B cell (primary cell): ENCODE data around the gene LENG8. TPM values are rescaled to one million over a fixed set of nuclear protein-coding genes. Genes with fewer than 3 reads are reported as not detected.
A peak's percentile ranks its signal among the peaks of the same experiment; 100 is the strongest.

ENCODE experiments used
- ATAC-seq: fragments of 200-7000 bp; cut with Tn5 transposase; one replicate; pipeline ENCODE4 v1.10.0; 2021; ENCODE audit warnings: low read depth, mild to moderate bottlenecking, moderate number of reproducible peaks, moderate library complexity
- CTCF ChIA-PET: fragments of 350-600 bp; sonication (Branson Sonifier 250); formaldehyde crosslinking; loops from one replicate; lab custom pipeline; 2021; ENCODE audit warnings: antibody characterized with exemption, inconsistent platforms; lab: Charles Lee
- POLR2A ChIA-PET: fragments of 350-600 bp; sonication (Branson Sonifier 250); formaldehyde crosslinking; loops from one replicate; lab custom pipeline; 2021; ENCODE audit warnings: antibody characterized with exemption; lab: Charles Lee
- DNase-seq: peaks from one replicate; pipeline ENCODE4 v3.0.0; 2013
- H2AFZ ChIP-seq: 2 replicates; pipeline ENCODE4 v1.6.1; 2012; ENCODE audit warnings: mild to moderate bottlenecking, low read depth, low read length; ENCODE audit not compliant: insufficient read depth, poor library complexity, severe bottlenecking
- H3K27ac ChIP-seq, 2 donors: 1 replicate in 1 of 2; 2 replicates in 1 of 2; pipeline ENCODE4 v1.5.1; 2012 to 2013; ENCODE audit warnings: low read length in 2 of 2, mild to moderate bottlenecking in 2 of 2, moderate library complexity in 1 of 2
- H3K27me3 ChIP-seq, 4 experiments: fragments of 200-600 bp in 1 of 4; sonication (generic) in 1 of 4; replicated peaks in 1 of 4; 1 replicate in 2 of 4; 2 replicates in 2 of 4; pipeline versions ENCODE4 v1.6.1 to v1.7.0; 2013 to 2016; ENCODE audit warnings: low read length in 3 of 4, mild to moderate bottlenecking in 2 of 4, mixed read lengths in 1 of 4, moderate library complexity in 1 of 4; ENCODE audit not compliant: insufficient read depth in 4 of 4, control insufficient read depth in 3 of 4; ENCODE audit errors: control extremely low read depth in 1 of 4
- H3K36me3 ChIP-seq, 2 experiments: replicated peaks in 1 of 2; 1 replicate in 1 of 2; 2 replicates in 1 of 2; pipeline versions ENCODE4 v1.6.1 to v1.7.1; 2013; ENCODE audit warnings: low read length in 1 of 2; ENCODE audit not compliant: insufficient read depth in 2 of 2, control insufficient read depth in 1 of 2; ENCODE audit errors: control extremely low read depth in 1 of 2, extremely low read depth in 1 of 2
- H3K4me1 ChIP-seq, 2 donors: fragments of 200-600 bp in 1 of 2; sonication (generic) in 1 of 2; 1 replicate in 1 of 2; 2 replicates in 1 of 2; pipeline versions ENCODE4 v1.5.1 to v1.6.1; 2013 to 2017; ENCODE audit warnings: low read length in 2 of 2; ENCODE audit not compliant: control insufficient read depth in 2 of 2, insufficient read depth in 2 of 2
- H3K4me2 ChIP-seq: replicated peaks from 2 replicates; pipeline ENCODE3; 2012; ENCODE audit warnings: mild to moderate bottlenecking, low read depth, low read length; ENCODE audit not compliant: poor library complexity, severe bottlenecking
- H3K4me3 ChIP-seq, 5 experiments: fragments of 200-600 bp in 1 of 5; sonication (generic) in 1 of 5; 1 replicate in 3 of 5; 2 replicates in 2 of 5; pipeline versions ENCODE4 v1.5.1 to v1.7.0; 2011 to 2016; ENCODE audit warnings: low read length in 4 of 5, mild to moderate bottlenecking in 4 of 5, low read depth in 2 of 5, control low read depth in 1 of 5, moderate library complexity in 1 of 5; ENCODE audit not compliant: insufficient read depth in 1 of 5; ENCODE audit errors: control extremely low read depth in 1 of 5, extremely low read depth in 1 of 5
- H3K79me2 ChIP-seq: fragments of 200-600 bp; sonication (generic); one replicate; pipeline ENCODE4 v1.6.0; 2016; ENCODE audit warnings: low read length; ENCODE audit not compliant: control insufficient read depth, insufficient read depth
- H3K9ac ChIP-seq: fragments of 200-600 bp; sonication (generic); 2 replicates; pipeline ENCODE4 v1.6.1; 2017; ENCODE audit warnings: mild to moderate bottlenecking, low read length, moderate library complexity
- H3K9me3 ChIP-seq, 3 donors: one replicate each; pipeline versions ENCODE4 v1.6.1 to v1.7.1; 2013; ENCODE audit warnings: low read length in 2 of 3; ENCODE audit not compliant: control insufficient read depth in 2 of 3, insufficient read depth in 1 of 3; ENCODE audit errors: control extremely low read depth in 1 of 3
- H4K20me1 ChIP-seq: 2 replicates; pipeline ENCODE4 v1.6.0; 2012; ENCODE audit warnings: mild to moderate bottlenecking, low read length; ENCODE audit not compliant: insufficient read depth, control insufficient read depth, poor library complexity, severe bottlenecking
- H3K27ac Mint-ChIP-seq: one replicate; pipeline ENCODE4 v1.8.0; 2021; ENCODE audit warnings: mixed read lengths
- H3K27me3 Mint-ChIP-seq: one replicate; pipeline ENCODE4 v1.8.0; 2021; ENCODE audit warnings: mixed read lengths
- H3K4me1 Mint-ChIP-seq: one replicate; pipeline ENCODE4 v1.8.0; 2021; ENCODE audit warnings: mixed read lengths
- H3K4me3 Mint-ChIP-seq: one replicate; pipeline ENCODE4 v1.8.0; 2021; ENCODE audit warnings: mixed read lengths
- H3K9me3 Mint-ChIP-seq: one replicate; pipeline ENCODE4 v1.8.0; 2022; ENCODE audit warnings: mixed read lengths; ENCODE audit not compliant: insufficient read depth
- CTCF ChIP-seq: fragments of 200-600 bp; IDR thresholded peaks from one replicate; pipeline ENCODE4 v1.8.0; 2022; ENCODE audit warnings: antibody characterized with exemption, mild to moderate bottlenecking
- EZH2 ChIP-seq: IDR thresholded peaks from 2 replicates; pipeline ENCODE4 v1.6.1; 2012; ENCODE audit warnings: borderline replicate concordance, low read depth, mild to moderate bottlenecking, moderate library complexity, low read length; ENCODE audit not compliant: insufficient read depth, poor library complexity, severe bottlenecking
- WGBS: methylation state at CpG from one replicate; pipeline ENCODE4 v1.1.5; 2013; ENCODE audit warnings: missing lambda C conversion rate; ENCODE audit not compliant: insufficient coverage; 5-methylcytosine and 5-hydroxymethylcytosine counted together
- intact Hi-C: fragments of 100-400 bp; cut with micrococcal nuclease; formaldehyde crosslinking; loops from one replicate; pipeline ENCODE4 v1.10.0; 2022
- polyA plus RNA-seq: library from polyadenylated mRNA; depleted of rRNA; stranded (reverse); fragments of >200 nt; gene quantifications from 2 replicates; pipeline ENCODE4 v1.2.3, GENCODE V29; 2012
- total RNA-seq, 2 donors: library from RNA; stranded (reverse); fragments of 120-200 nt in 1 of 2; gene quantifications; 1 replicate in 1 of 2; 2 replicates in 1 of 2; pipeline versions ENCODE4 v1.2.3 to v1.2.4, GENCODE V29; 2013 to 2022

LENG8 gene
- total and polyA plus RNA-seq, 2 donors (not counting 1 experiment from before 2014, with no cell fraction given): 687 to 753 TPM

GRCh38 chr19:54405628-54406027, 43.4 kb upstream of the LENG8 start:
- POLR2A ChIA-PET: no interaction called here

GRCh38 chr19:54407780-54408179, 41.2 kb upstream of the LENG8 start:
- Histone ChIP-seq H3K36me3 (no peaks in the 10 kb centered on the region), H2AFZ (no peak overlapping the region), H3K27me3 (peaks cover 0 to 16% (median 3%) of the 10 kb centered on the region in 4 experiments), H3K79me2 (no peaks in the 10 kb centered on the region), H4K20me1 (no peaks in the 10 kb centered on the region), H3K9ac (no peak overlapping the region), H3K27ac (no peak overlapping the region), H3K4me2 (no peak overlapping the region), H3K9me3 (peaks cover 0 to 6% (median 0%) of the 10 kb centered on the region in 3 donors), H3K4me1 (no peaks in the 10 kb centered on the region), H3K4me3 (no peak overlapping the region)
- no peak overlapping the region for H3K4me3 Mint-ChIP-seq
- H3K4me1 Mint-ChIP-seq: no peaks in the 10 kb centered on the region
- H3K27me3 Mint-ChIP-seq: peaks cover 15% of the 10 kb centered on the region
- no peak for TF ChIP-seq CTCF
- TF ChIP-seq EZH2: no peak
- WGBS: 86% methylated on average over 2 of the region's 7 CpGs
- H3K9me3 Mint-ChIP-seq: no peaks in the 10 kb centered on the region
- ChIA-PET POLR2A (no interaction called here), CTCF (interaction anchor here (1.0 to 1.6 kb wide), 3 partner anchors 11 to 246 kb away, joined by 3 read pairs; no protein-coding TSS in a partner anchor)
- H3K27ac Mint-ChIP-seq: peak overlapping the region; percentile 37
- intact Hi-C loops: no loop called here
- DNase-seq (no peak), ATAC-seq (no peak)

More at GRCh38 chr19:54405628-54406027, 43.4 kb upstream of the LENG8 start:
- H3K4me3 ChIP-seq: no peak overlapping the region
- H2AFZ ChIP-seq: no peak overlapping the region
- no peaks in the 10 kb centered on the region for H3K36me3 ChIP-seq
- H3K27ac ChIP-seq: no peak overlapping the region
- H3K4me1 Mint-ChIP-seq: no peaks in the 10 kb centered on the region
- ATAC-seq (no peak), DNase-seq (no peak)
- CTCF ChIA-PET: interaction anchor here (1.2 to 1.8 kb wide), 2 partner anchors 15 to 139 kb away, joined by 4 to 5 read pairs; no protein-coding TSS in a partner anchor
- H3K4me1 ChIP-seq: no peaks in the 10 kb centered on the region
- H3K4me3 Mint-ChIP-seq: no peak overlapping the region
- peaks cover 0 to 6% (median 0%) of the 10 kb centered on the region in 3 donors for H3K9me3 ChIP-seq
- no peaks in the 10 kb centered on the region for H3K9me3 Mint-ChIP-seq
- no peaks in the 10 kb centered on the region for H4K20me1 ChIP-seq
- H3K9ac ChIP-seq: no peak overlapping the region
- TF ChIP-seq EZH2 (no peak), CTCF (no peak)
- H3K79me2 ChIP-seq: no peaks in the 10 kb centered on the region
- intact Hi-C loops: no loop called here
- H3K27ac Mint-ChIP-seq: no peak overlapping the region
- H3K27me3 Mint-ChIP-seq: peaks cover 9% of the 10 kb centered on the region
- H3K4me2 ChIP-seq: no peak overlapping the region
- H3K27me3 ChIP-seq: peaks cover 0 to 3% (median 0%) of the 10 kb centered on the region in 4 experiments
